Adrenal gland (tissue), 5 donors: ENCODE data around the gene PLA1A.

Experiments used
- CTCF ChIP-seq, 6 experiments: fragments of 450-650 bp in 4 of 6; fragments of 200-600 bp in 2 of 6; sonication (generic) in 1 of 6; IDR thresholded peaks; 1 replicate in 5 of 6; 2 replicates in 1 of 6; pipeline versions ENCODE4 v1.5.1 to v1.8.0; 2016 to 2021; ENCODE audit warnings: antibody characterized with exemption in 6 of 6, mild to moderate bottlenecking in 2 of 6, moderate library complexity in 1 of 6
- POLR2A ChIP-seq, 2 donors: fragments of 450-650 bp; IDR thresholded peaks; one replicate each; pipeline ENCODE4 v1.6.1; 2017; ENCODE audit warnings: antibody characterized with exemption in 2 of 2, mild to moderate bottlenecking in 2 of 2, moderate library complexity in 1 of 2
- donor health status: DM: no; HTN: no; CAD: no.

GRCh38 chr3:119590706-119591105, 7.0 kb upstream of the PLA1A start:
- no peak for TF ChIP-seq POLR2A (IDR thresholded peaks at IDR 0.05)
- TF ChIP-seq CTCF (IDR thresholded peaks at IDR 0.05): no peak
